ENCODE data around the gene FGFR4.

- TF ChIP-seq POLR2A (IDR thresholded peaks at IDR 0.05; ENCODE audit: low read length) (no peak), GATA1 (IDR thresholded peaks at IDR 0.05; ENCODE audit: low read depth, low read length) (no peak)
These were observed 41.1 kb upstream of the FGFR4 start for GRCh38 chr5:177045631-177046030.

All from erythroblast (primary cell).